HG02571 (cell line): ENCODE measurements around the gene SMARCC1.

Experiments used
- ATAC-seq: cut with Tn5 transposase; IDR thresholded peaks from one replicate; pipeline ENCODE4 v1.9.1; 2021; ENCODE audit warnings: mild to moderate bottlenecking, moderate library complexity; ENCODE audit not compliant: unreplicated experiment

The SMARCC1 gene

GRCh38 chr3:47636921-47637320, 144.8 kb downstream of the SMARCC1 start:
- no peak for ATAC-seq

GRCh38 chr3:47636225-47636624, 145.5 kb downstream of the SMARCC1 start:
- ATAC-seq = no peak

- ATAC-seq = no peak
Measured at GRCh38 chr3:47635536-47635935, 146.2 kb downstream of the SMARCC1 start.

DNA sequence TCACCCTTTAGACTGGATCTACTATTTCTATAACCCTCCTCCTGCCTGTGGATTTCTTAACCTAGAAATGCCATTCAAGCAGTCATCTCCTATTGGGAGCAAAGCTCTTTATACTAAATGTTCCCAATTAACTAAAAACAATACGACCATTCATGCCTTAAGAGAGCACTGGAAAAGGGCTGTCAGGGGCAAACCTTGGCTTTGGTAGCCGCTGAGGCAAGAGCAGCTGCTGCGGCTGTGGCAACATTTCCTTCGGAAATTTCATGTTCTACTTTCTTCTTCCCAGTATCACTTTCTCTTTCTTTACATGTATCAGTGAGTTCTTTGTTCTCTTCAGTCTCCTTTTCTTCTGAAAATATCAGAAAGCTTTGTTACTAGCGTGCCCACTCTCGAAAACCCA, 146.7 kb downstream of the SMARCC1 start:
- ATAC-seq = no peak

DNA sequence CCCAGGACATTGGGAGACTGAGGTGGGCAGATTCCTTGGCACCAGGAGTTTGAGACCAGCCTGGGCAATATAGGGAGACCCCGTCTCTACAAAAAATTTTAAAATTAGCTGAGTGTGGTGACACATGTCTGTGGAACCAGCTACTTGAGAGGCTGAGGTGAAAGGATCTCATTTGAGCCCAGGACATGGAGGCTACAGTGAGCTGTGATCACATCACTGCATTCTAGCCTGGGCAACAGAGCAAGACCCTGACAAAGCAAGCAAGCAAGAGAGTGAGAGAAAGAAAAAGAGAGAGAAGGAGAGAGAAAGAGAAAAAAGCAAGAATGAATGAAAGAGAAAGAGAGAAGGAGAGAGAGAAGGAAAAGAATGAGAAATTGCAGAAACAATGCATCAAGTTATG, 150.9 kb downstream of the SMARCC1 start:
- ATAC-seq = no peak

DNA sequence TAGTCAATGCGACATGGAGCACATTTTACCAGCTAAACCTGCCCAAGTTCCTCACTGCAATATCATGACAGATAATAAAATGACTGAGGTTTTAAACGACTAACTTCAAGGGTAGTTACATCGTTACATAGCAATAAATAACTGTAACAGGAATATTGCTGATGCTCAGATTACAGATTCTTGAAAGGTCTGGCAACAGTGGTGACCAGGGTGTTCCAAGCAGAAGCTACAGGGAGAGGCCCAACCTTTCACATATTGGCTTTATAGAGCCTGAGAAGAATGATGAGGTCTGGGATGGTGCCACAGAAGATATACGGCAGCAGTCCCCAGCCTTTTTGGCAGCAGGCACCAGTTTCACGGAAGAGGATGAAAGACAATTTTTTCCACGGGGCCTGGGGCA, 151.9 kb downstream of the SMARCC1 start:
- no peak for ATAC-seq

- no peak for ATAC-seq
Measured at GRCh38 chr3:47628426-47628825, 153.3 kb downstream of the SMARCC1 start.

GRCh38 chr3:47622671-47623461, 158.8 kb downstream of the SMARCC1 start:
- no peak for ATAC-seq

DNA sequence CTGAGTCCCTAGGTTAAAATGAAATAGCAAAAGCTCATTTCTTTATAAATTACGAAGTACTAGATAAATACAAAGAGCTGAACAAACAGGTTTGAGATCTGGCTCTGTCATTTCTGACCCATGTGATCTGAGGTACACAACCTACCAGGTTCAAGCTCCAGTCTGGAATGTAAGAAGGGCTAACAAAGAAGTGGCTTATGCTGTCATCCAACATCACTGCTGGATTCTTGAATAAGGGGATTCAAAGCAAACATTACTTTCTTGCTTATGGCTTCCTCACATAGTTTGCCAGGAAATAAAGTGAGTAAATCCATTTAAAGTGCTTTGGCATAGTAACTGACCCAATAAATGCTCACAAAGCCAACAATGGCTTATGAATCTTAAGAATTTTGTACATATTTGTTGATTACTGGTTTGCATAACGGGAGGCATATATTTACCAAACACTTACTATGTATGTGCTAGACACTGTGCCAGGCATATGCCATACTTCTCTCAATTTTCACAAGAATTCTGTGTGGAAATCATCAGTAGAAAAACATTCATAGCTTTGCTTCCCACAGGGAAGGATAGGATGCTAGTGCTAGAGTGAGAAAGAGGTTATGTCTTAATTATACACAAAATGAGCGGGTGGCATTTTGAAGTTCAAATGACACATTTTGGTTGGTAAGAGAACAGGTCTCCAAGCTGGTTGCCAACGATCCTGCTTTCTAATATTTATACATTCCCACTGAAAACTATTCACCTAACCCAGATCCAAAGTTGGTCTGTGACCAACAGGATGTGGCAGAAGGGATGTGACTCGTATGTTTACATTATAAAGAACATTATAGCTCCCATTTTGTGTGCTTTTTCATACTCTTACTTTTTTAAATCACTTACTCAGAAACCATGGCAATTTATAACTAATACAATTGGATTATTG, 164.3 kb downstream of the SMARCC1 start:
- ATAC-seq = no peak

DNA sequence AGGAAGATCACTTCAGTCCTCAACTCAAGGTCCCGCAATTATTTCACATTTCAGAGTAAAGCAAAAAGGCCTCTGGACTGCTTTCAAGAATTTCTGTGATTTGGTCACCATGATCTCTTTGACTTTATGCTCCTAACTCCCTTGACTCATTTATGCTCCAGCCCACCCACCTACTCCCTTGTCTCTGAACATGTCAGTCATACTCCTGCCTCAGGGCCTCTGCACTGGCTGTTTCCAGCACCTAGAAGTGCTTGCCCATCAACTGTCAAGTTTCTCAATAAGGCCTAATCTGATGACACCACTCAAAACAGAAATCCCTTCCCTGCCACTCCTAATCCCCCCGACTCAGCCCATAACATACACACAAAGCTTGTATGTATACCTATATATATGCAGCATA, 166.9 kb downstream of the SMARCC1 start:
- ATAC-seq = no peak

DNA sequence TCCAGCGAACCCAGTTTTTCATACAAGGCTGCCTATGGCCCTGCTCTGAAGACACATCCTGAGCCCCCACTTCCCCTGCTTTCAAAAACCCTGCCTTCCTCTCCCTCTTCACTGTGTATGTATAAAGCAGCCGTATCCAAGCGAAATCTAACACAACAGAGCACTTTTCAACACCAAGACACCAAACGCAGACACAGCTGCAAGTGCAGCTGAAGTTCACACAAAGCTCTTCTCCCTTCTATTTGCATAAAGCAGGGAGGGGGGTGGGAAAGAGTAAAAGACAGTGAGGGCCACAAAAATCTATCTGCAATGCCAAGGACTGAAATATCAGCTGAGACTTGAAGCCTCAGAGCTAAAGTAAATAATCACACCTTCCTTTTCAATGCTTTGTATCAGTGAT, 168.0 kb downstream of the SMARCC1 start:
- ATAC-seq = no peak

- ATAC-seq = no peak
Measured at GRCh38 chr3:47612879-47613278, 168.8 kb downstream of the SMARCC1 start.

DNA sequence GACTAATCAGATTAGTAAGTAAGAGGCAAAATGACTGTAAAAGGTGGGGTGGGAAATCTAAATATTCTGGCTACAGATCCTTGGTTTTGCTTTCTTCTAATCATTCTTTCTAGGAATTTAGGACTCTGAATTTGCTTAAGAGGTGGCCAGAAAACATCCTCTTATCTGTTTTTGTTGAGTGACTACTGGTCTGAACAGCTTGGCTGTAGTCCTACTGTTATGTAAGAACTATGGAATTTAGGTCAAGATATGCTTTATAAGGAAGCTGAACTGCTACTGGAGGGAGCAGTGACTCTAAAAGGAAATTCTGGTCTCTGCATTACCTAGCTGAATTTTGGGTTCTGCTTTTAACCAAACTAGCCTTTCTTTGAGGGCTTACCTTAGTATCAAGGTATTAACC, 169.5 kb downstream of the SMARCC1 start:
- ATAC-seq = no peak

GRCh38 chr3:47611576-47611975, 170.1 kb downstream of the SMARCC1 start:
- ATAC-seq = no peak

GRCh38 chr3:47610583-47610982, 171.1 kb downstream of the SMARCC1 start:
- ATAC-seq = no peak

DNA sequence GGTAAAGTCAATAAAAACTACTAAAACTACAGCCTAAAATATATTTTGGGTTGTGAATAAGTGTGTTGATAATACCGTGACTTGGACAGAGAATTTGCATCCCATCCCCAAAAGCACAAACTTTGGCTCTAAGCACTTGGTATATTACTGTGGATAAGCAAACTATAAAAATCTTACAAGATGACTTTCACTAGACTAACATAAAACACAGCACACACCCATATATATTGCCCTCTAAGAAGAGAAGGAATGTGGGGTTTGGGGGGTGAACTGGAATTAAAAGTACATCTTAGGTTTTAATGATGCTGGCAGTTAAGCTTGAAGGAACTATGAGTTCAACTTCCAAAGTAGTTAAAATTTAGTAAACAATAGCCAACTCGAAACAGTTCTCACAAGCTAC, 174.4 kb downstream of the SMARCC1 start:
- no peak for ATAC-seq

DNA sequence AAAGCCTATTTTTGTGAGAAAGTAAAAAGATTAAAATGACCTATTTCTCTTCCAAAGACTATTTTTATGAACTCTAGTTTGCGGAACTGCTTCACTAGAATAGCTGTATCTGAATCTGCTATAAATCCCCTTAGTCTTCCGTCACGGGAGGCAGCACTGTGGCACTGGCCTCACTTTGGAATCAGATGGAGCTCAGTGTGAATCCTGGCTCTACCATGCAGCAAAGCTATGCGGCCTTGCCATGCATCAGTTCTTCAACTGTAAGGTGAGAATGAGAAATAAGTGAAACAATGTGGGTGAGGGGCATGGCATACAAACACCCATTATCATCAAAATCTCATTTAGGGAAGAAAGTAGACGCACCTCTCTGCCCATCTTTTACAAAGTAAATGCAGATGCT, 175.5 kb downstream of the SMARCC1 start:
- ATAC-seq = no peak

GRCh38 chr3:47605652-47606051, 176.0 kb downstream of the SMARCC1 start:
- no peak for ATAC-seq

GRCh38 chr3:47604145-47604544, 177.5 kb downstream of the SMARCC1 start:
- ATAC-seq = no peak

GRCh38 chr3:47603332-47603731, 178.4 kb downstream of the SMARCC1 start:
- ATAC-seq = no peak

- no peak for ATAC-seq
Measured at GRCh38 chr3:47601281-47601680, 180.4 kb downstream of the SMARCC1 start.

GRCh38 chr3:47594792-47595191, 186.9 kb downstream of the SMARCC1 start:
- ATAC-seq = no peak
